Activated CD4-positive, alpha-beta T cell treated with anti-CD3 and anti-CD28 coated beads, Interleukin-2, Interleukin-4, amounts not matched to agents 100 ng/mL and 50 ng/mL, durations not matched to agents 16 hours and 8 hours (primary cell): Measurements from ENCODE around the gene FCN1.

Experiments used
- DNase-seq: peaks from one replicate; pipeline ENCODE4 v3.0.0-alpha.2; 2020; ENCODE audit warnings: low spot score

FCN1 gene

GRCh38 chr9:134951461-134951860 lies 33.7 kb upstream of the FCN1 start:
- DNase-seq = no peak

DNA sequence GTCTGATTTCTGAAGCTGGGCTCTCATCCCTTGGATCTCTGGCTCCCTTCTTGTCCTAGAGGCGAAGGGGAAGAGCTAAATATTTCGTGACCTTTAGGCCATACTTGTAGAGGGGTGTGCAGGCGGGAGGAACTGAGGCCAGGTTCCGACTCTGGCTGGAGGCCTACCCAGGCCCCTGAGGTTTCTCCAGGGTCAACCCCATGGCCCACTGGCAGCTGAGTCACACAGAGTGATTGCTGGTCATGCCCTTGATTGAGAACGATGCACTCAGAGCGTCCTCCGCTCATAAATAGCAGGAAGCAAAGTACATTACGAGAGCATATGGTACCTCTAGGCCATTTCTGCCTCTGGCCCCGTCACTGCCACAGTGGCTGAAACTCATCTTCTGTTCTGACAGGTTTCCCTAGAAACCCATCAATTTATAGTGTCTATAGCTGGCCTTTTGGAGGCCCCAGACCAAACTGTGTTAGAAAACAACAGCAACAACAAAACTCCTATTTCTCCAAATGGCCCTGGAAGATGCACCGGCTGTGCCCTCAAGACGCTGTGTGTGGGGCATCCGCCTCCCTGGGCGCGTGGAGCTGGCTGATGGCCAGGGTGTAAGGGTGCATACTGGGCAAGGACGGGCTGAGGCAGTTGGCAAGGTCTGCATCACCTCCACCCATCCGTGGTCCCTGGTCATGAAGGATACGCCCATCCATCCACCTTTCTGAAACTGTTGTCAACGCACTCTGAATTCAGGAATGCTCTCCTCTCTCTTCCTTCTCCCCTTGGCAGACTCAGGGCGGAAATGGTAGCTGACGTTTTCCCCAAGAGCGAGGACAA lies 32.9 kb upstream of the FCN1 start:
- DNase-seq = no peak

DNA sequence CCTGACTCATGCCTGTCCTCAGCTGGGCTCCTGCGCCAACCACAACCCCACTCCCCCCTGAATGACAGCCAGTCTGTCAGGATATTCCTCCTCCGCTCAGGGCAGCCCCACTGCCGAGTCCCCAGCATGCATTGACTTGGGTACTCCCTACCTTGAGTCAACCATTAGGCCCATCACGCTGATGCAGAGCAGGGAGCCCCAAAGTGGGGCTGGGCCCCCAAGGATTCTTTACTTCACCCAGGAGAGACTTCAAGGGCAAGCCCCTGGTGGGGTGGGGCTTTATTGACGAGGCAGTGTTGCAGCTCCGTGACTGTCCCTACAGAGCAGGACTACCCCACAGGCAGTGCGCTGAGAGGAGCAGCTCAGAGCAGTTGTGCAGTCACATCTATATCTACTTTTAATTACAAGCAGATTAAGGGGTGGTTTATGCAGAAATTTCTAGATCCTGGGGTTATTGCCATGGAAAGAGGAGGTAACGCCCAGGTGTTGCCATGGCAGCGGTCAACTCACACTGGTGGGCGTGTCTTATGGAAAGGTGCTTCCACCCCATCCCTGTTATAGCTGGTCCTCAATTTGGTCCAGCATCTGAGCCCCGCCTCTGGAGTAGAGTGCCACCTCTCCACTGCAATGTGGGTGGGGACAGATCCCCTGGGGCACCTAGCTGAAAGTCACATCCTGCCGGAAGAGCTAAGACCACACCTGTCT lies 32.1 kb upstream of the FCN1 start:
- no peak for DNase-seq

GRCh38 chr9:134948149-134948548 lies 30.4 kb upstream of the FCN1 start:
- no peak for DNase-seq

DNA sequence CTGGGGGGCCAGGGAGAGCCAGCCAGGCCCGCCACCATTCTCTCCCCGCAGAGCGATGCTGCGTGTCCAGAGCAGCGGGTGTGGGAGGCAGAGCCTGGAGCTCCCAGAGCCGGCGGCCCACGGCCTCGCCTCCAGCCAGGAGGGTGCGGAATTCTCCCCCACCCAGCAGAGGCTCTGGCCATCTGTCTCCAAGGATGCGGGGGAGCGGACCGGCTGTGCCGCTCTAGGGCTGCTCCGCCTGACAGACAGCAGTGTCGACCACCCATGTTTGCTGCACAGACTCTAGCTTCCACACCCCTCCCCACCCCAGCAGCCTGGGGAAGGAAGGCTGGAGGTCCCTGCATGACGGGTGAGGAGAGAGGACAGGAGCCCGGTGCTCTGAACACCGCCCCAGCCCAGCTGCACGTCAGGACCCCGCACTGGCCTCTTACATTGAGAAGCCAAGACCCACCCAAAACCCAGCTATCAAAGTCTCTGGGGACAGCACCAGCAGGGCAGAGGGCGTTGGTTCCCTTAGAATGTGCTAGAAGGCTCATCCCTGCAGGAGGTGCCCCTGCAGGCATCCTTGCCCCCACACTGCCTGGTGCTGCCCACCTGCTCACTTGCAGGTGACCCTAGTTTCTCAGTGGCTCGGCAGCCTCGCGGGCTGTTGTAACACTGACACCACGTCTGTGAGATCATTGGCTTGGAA lies 29.7 kb upstream of the FCN1 start:
- DNase-seq = no peak

- DNase-seq = no peak
Measured at GRCh38 chr9:134946663-134947062, 29.0 kb upstream of the FCN1 start.

GRCh38 chr9:134945509-134946275 lies 28.0 kb upstream of the FCN1 start:
- no peak for DNase-seq

- no peak for DNase-seq
Measured at GRCh38 chr9:134944916-134945315, 27.2 kb upstream of the FCN1 start.

DNA sequence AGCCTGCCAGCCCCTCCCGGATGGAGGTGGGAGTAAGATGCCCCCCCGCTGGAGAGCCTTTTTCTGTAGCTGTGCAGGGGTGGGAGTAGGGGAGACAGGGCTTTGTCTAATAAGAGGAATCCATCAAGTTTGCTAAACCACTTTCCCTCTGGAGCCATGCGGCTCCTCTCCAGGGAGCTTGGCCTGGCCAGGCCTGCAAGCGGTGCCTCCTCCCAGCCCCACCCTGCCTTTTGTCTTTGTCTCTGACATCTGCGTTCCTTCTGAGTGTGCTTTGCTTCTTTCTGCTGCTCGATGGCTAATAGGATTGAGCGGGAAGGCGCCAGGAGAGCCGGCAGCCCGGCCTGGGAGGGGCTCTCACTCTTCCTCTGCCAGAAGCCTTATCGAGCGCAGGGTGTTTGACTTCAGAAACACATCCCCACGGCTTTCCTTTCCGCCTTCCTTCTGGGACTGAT lies 26.7 kb upstream of the FCN1 start:
- DNase-seq = no peak

DNA sequence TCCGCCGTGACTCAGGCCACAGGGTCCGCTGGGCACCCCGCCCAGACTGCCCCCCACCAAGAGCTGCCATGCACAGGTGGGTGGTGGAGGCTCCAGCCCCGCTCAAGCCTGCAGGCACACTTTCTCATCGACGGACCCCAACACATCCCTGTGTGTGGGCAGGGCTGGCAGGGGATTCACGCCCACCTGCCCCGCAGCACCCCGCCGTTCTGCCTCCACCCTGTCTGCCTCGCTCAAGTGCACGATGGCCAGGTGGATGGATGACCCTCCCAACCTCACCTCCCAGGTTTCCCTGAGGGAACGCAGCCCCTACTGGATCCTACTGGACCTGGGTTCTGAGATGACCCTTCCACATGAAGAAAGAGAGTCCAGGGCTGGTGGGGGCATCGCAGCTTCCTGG lies 26.1 kb upstream of the FCN1 start:
- no peak for DNase-seq

DNA sequence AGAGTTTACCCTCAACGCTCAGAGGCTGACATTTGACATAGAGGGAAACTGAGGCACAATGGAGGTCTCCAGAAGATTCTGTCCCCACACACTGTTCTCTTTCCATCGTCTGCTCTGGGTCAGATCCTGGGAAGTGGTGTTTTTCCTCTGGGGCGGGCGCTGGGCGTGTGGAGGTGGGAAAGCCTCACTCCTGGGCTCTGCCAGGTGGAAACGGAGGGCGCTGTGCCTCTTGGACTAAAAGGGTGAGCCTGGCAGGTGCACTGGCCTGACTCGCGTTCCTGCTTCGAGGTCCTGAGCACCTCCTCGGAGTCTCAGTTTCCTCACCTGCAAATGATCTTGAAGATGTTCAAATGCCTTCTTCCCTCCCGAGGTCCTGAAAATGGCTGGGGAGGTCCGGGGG lies 25.7 kb upstream of the FCN1 start:
- no peak for DNase-seq

GRCh38 chr9:134942788-134943184 lies 25.1 kb upstream of the FCN1 start:
- DNase-seq = no peak

DNA sequence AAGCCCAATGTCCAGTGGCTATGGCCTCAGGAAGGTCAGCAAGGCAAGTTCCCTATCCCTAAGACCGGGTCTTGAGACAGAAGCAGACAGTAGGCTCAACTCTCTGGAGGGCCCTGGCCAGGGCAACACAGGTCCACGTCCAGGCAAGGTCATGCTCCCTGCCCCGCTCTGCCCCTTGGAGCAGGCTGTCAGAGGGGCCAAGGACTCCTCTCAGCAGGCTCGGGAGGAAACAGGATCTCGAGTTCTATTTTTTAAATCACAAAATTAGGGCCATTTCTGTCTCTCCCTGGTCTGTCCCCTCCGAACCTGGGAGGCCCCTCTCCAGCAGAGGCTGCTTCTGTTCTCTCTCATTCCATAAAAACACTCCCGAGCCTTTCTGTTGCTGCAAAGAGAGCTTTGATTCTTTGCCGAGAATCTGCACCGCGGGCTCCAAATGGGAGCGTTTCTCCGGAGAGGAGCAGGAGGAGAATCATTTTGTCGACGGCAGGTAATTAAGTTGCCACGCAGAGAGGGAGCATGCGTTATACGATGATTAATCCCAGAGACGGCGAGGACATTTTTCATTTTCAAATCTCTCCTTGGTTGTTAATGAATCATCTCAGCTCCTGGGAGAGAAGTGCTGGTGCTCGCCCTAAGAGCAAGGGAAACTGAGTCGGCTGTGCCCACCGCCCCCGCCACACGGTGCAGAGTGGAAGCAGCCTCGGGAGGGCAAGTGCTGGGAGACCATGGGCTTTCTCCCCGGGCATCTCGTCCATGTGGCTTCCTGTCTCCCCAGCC lies 24.5 kb upstream of the FCN1 start:
- no peak for DNase-seq

- no peak for DNase-seq
Measured at GRCh38 chr9:134940236-134941208, 22.8 kb upstream of the FCN1 start.

DNA sequence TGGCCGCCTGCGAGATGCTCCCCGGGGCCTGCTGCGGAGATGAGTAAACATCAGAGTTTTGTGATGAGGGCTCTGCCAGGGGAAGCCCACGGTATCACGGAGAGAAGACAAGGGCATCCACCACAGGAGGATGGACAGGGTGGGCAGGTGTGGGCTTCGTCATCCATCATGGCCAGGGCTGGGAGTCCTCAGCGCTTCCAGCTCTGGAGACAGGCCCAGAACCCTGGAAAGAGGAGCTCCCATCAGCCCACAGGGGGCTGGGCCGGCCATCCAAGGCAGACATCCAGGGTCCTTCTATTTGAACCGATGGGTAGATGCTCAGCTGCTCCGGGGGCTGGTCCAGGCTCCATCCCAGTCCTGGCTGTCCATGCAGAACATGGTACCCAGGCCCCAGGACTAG lies 22.1 kb upstream of the FCN1 start:
- no peak for DNase-seq

DNA sequence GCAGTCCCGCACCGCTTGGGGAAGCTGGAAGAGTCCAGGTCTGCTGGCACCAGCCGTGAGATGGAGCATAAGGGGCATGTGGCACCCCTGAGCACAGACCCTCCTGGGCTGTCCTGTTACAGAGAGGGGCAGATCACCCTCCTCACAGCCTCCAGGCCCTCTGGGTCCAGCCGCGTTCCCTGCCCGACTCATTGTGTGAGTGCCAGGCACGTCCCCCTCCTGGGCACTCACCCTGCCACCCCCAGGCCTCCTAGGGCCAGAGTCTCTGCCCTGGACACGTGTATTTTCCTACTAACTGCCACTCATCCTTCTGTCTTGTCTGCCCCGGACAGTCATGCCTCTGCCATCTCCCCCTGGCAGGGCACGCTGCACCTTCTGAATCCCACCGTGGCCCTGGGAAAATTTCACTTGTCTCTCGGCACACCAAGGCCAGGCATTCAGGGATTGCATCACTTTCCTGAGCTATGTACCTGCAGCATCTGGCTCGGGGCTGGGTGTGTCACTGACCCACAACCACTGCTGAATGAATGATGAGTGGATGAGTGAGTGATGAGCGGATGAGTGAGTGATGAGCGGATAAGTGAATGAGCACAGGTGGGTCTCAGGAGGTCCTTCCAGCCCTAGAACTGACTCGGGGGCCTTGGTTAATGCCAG lies 21.5 kb upstream of the FCN1 start:
- DNase-seq = no peak

DNA sequence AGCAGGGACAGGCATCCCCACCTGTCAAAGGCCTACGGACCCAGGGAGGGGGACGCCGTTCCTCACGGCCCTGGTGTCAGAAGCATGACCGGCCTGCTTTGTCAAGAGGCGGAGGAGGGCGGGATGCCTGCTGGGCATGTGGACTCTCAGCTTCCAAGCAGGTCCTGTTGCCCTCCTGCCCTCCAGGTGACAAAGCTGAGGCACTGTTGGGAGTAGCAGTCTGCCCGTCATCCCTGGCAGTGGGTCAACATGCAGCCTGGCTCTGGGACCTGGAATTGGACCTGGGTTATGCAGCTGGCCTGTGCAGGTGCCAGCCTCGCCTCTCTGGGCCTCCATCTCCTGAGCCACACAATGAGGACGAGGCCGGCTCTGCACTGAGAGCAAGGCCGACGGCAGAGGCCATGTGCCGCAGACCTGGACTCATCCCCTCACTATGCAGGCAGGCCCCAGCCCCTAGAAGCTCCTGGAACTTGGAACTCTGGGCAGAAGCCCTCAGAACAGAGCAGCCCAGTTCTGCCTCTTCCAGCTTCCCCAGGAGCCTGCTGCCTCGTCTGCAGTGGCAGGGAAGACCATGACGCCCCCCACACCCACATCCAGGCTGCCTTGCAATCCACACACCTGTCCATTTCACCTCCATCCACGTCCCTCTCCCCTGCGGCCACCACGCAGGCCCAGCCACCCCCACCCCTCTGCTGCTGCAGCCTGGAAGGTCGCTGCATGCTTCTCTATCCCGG lies 20.8 kb upstream of the FCN1 start:
- DNase-seq = no peak

DNA sequence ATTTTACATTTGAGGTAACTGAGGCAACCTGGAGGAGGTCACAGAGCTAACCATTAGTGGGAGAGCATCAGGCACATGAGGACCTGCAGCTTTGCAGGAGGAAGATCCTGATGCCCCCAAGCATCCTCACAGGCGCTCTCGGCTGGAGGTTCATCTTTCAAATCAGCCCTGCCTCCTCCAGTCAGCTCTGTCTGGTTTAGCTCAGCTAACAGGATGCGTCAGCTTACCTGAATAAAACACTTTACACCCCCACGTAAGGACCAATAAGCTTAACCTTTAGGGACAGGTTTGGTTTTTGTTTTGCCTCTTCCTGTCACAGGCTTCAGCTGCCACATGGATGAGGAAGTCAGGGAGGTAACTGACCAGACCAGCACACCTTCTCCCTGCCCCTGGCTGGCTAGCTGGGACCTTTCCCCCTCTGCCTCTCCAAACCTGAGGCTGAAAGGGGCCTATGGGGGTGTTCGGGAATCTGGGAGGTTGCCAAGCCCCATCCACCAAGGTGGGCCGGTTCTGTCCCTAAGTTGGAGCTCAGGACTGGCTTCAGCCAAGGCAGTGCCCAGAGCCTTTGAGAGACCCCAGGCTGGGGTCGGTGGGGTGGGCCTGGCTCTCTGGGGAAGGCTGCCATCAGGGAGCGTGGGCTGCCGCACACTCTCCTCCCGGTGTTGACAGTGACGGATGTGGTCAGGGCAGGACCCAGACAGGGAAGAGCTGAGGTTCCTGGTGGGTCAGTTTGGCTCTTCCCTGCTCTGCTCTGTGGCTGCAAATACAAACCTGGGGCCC lies 20.0 kb upstream of the FCN1 start:
- DNase-seq = no peak
